H9 (cell line): ENCODE data around the gene RSBN1L. TPM values are rescaled to one million over a fixed set of nuclear protein-coding genes. Genes with fewer than 3 reads are reported as not detected.

Experiments
- DNase-seq: peaks from one replicate; pipeline ENCODE4 v3.0.0-alpha.2; 2017
- H2AFZ ChIP-seq: one replicate; pipeline ENCODE4 v1.6.1; 2013; ENCODE audit warnings: mild to moderate bottlenecking, low read length, control low read depth, moderate library complexity
- H2AK5ac ChIP-seq: 2 replicates; pipeline ENCODE4 v1.6.1; 2013; ENCODE audit warnings: low read length, control low read depth, mixed read lengths; ENCODE audit not compliant: insufficient read length
- H2BK120ac ChIP-seq: one replicate; pipeline ENCODE4 v1.6.1; 2013; ENCODE audit warnings: low read depth, mild to moderate bottlenecking, low read length, control low read depth, inconsistent platforms; ENCODE audit not compliant: poor library complexity, severe bottlenecking
- H2BK12ac ChIP-seq: 2 replicates; pipeline ENCODE4 v1.6.1; 2013; ENCODE audit warnings: low read length, control low read depth, mixed read lengths, low read depth; ENCODE audit not compliant: insufficient read length
- H2BK15ac ChIP-seq: 2 replicates; pipeline ENCODE4 v1.6.1; 2013; ENCODE audit warnings: low read depth, low read length, control low read depth
- H2BK20ac ChIP-seq: one replicate; pipeline ENCODE4 v1.6.1; 2013; ENCODE audit warnings: low read depth, mild to moderate bottlenecking, low read length, control low read depth, inconsistent platforms; ENCODE audit not compliant: poor library complexity, severe bottlenecking
- H2BK5ac ChIP-seq: 2 replicates; pipeline ENCODE4 v1.6.1; 2013; ENCODE audit warnings: low read length, control low read depth, mixed read lengths; ENCODE audit not compliant: insufficient read length
- H3K14ac ChIP-seq: 2 replicates; pipeline ENCODE4 v1.6.1; 2013; ENCODE audit warnings: low read length, control low read depth; ENCODE audit not compliant: insufficient read depth
- H3K18ac ChIP-seq: 2 replicates; pipeline ENCODE4 v1.6.1; 2013; ENCODE audit warnings: low read depth, mild to moderate bottlenecking, mixed read lengths, low read length, control low read depth; ENCODE audit not compliant: insufficient read length
- H3K23ac ChIP-seq: 2 replicates; pipeline ENCODE4 v1.6.1; 2013; ENCODE audit warnings: low read length, control low read depth, mixed read lengths, low read depth; ENCODE audit not compliant: insufficient read length
- H3K23me2 ChIP-seq: 2 replicates; pipeline ENCODE4 v1.6.1; 2013; ENCODE audit warnings: low read depth, mild to moderate bottlenecking, mixed read lengths, low read length, control low read depth; ENCODE audit not compliant: insufficient read length, poor library complexity, severe bottlenecking
- H3K27ac ChIP-seq: 2 replicates; pipeline ENCODE4 v1.5.1; 2013; ENCODE audit warnings: low read length, control low read depth, mixed read lengths, low read depth; ENCODE audit not compliant: insufficient read length
- H3K27me3 ChIP-seq: 2 replicates; pipeline ENCODE4 v1.6.1; 2013; ENCODE audit warnings: low read length, control low read depth, inconsistent platforms; ENCODE audit not compliant: insufficient read depth
- H3K4ac ChIP-seq: 2 replicates; pipeline ENCODE4 v1.6.1; 2013; ENCODE audit warnings: low read depth, mild to moderate bottlenecking, control low read depth, inconsistent platforms, low read length, moderate library complexity
- H3K4me1 ChIP-seq: 2 replicates; pipeline ENCODE4 v1.6.1; 2013; ENCODE audit warnings: low read length, control low read depth, inconsistent platforms; ENCODE audit not compliant: insufficient read depth
- H3K4me2 ChIP-seq: 2 replicates; pipeline ENCODE4 v1.6.1; 2013; ENCODE audit warnings: low read length, control low read depth, mixed read lengths; ENCODE audit not compliant: insufficient read length, insufficient read depth
- H3K56ac ChIP-seq: 2 replicates; pipeline ENCODE4 v1.6.1; 2013; ENCODE audit warnings: low read depth, mild to moderate bottlenecking, mixed read lengths, low read length, control low read depth; ENCODE audit not compliant: insufficient read length
- H3K79me1 ChIP-seq: 2 replicates; pipeline ENCODE4 v1.6.1; 2013; ENCODE audit warnings: low read depth, mild to moderate bottlenecking, moderate library complexity, low read length, control low read depth, inconsistent platforms; ENCODE audit not compliant: insufficient read depth, poor library complexity, severe bottlenecking
- H3K79me2 ChIP-seq: 2 replicates; pipeline ENCODE4 v1.6.1; 2013; ENCODE audit warnings: low read length, control low read depth, inconsistent platforms; ENCODE audit not compliant: insufficient read depth
- H3K9ac ChIP-seq: 2 replicates; pipeline ENCODE4 v1.6.1; 2013; ENCODE audit warnings: low read length, control low read depth, mixed read lengths; ENCODE audit not compliant: insufficient read length; ENCODE audit errors: extremely low read depth
- H3K9me3 ChIP-seq: one replicate; pipeline ENCODE4 v1.6.1; 2013; ENCODE audit warnings: low read depth, low read length, inconsistent platforms; ENCODE audit not compliant: control insufficient read depth
- H3T11ph ChIP-seq: one replicate; pipeline ENCODE4 v1.6.1; 2013; ENCODE audit warnings: mild to moderate bottlenecking, low read length, control low read depth, inconsistent platforms
- H4K20me1 ChIP-seq: one replicate; pipeline ENCODE4 v1.6.1; 2013; ENCODE audit not compliant: control insufficient read depth, insufficient read length, insufficient read depth
- H4K5ac ChIP-seq: 2 replicates; pipeline ENCODE4 v1.6.1; 2013; ENCODE audit warnings: low read depth, mild to moderate bottlenecking, mixed read lengths, low read length, control low read depth; ENCODE audit not compliant: insufficient read length
- H4K8ac ChIP-seq: replicated peaks from 2 replicates; pipeline ENCODE4 v1.6.1; 2013; ENCODE audit warnings: low read length, control low read depth, mixed read lengths, low read depth; ENCODE audit not compliant: insufficient read length
- H4K91ac ChIP-seq: 2 replicates; pipeline ENCODE4 v1.6.1; 2013; ENCODE audit warnings: low read depth, mild to moderate bottlenecking, moderate library complexity, mixed read lengths, low read length, control low read depth; ENCODE audit not compliant: insufficient read length
- H3K27ac Mint-ChIP-seq, 3 experiments: 2 replicates in 2 of 3; 3 replicates in 1 of 3; pipeline ENCODE4 v1.8.0; 2020 to 2021; ENCODE audit warnings: mixed read lengths in 3 of 3, mild to moderate bottlenecking in 1 of 3, moderate library complexity in 1 of 3
- H3K27me3 Mint-ChIP-seq: 2 replicates; pipeline ENCODE4 v1.8.0; 2021; ENCODE audit warnings: low read depth, mild to moderate bottlenecking, moderate library complexity, mixed read lengths
- H3K36me3 Mint-ChIP-seq, 3 experiments: 2 replicates in 2 of 3; 3 replicates in 1 of 3; pipeline ENCODE4 v1.8.0; 2020 to 2021; ENCODE audit warnings: low read depth in 3 of 3, mixed read lengths in 3 of 3; ENCODE audit not compliant: insufficient read depth in 1 of 3
- H3K4me1 Mint-ChIP-seq, 2 experiments: 2 replicates each; pipeline ENCODE4 v1.8.0; 2020; ENCODE audit warnings: mixed read lengths in 2 of 2
- H3K4me3 Mint-ChIP-seq, 2 experiments: 2 replicates in 1 of 2; 3 replicates in 1 of 2; pipeline ENCODE4 v1.8.0; 2020 to 2021; ENCODE audit warnings: mild to moderate bottlenecking in 2 of 2, mixed read lengths in 2 of 2, moderate library complexity in 1 of 2
- H3K9me3 Mint-ChIP-seq, 2 experiments: 2 replicates in 1 of 2; 3 replicates in 1 of 2; pipeline ENCODE4 v1.8.0; 2020; ENCODE audit warnings: mild to moderate bottlenecking in 2 of 2, mixed read lengths in 2 of 2, moderate library complexity in 1 of 2
- CTCF ChIP-seq: fragments of 200-600 bp; sonication (generic); conservative IDR thresholded peaks from 3 replicates; pipeline ENCODE4 v1.8.0; 2021; ENCODE audit warnings: antibody characterized with exemption, mild to moderate bottlenecking
- WGBS: extraction: QIAGEN DNeasy Blood & Tissue Kit; methylation state at CpG from one replicate; pipeline ENCODE4 v1.1.7; 2013; ENCODE audit warnings: missing lambda C conversion rate, low lambda C conversion rate, mixed read lengths; ENCODE audit not compliant: insufficient read length; ENCODE audit errors: extremely low coverage; 5-methylcytosine and 5-hydroxymethylcytosine counted together
- total RNA-seq: library from RNA; stranded (reverse); gene quantifications from 2 replicates; pipeline ENCODE4 v1.2.1, GENCODE V29; 2021

Gene RSBN1L
- total RNA-seq, 1 experiment from 2014 or later: 20.6 TPM

DNA sequence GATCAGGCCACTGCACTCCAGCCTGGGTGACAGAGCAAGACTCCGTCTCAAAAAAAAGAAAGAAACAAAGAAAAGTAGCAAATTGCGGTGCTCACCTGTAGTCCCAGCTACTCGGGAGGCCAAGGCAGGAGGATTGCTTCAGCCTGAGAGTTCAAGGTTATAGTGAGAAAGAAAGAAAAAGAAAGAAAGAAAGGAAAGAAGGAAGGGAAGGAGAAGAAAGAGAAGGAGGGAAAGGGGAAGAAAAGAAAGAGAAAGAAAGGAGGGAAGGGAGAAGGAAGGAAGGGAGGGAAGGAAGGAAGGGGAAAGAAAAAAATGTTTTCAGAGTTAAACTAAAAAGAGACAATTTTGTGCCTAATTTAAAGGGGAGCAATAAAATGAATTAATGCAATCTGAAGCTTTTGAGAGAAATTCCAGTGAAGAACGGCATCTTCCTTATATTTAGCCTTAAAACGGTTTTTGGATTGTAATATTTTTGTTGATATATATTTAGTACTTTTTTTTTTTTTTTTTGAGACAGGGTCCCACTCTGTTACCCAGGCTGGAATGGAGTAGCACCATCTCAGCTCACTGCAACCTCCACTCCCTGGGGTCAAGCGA, 47.4 kb upstream of the RSBN1L start:
- no peak overlapping the region for H3K9ac ChIP-seq
- no peak overlapping the region for H3K56ac ChIP-seq
- Mint-ChIP-seq H3K36me3 (peaks cover 13 to 40% (median 14%) of the 10 kb centered on the region in 3 experiments; a peak in 6 of 7 replicates), H3K27me3 (peaks cover 1% of the 10 kb centered on the region; the same call in 1 of the 2 replicates), H3K9me3 (no peaks in the 10 kb centered on the region), H3K27ac (peak overlapping the region; percentile 44 to 73 (median 56); a peak in 4 of 7 replicates), H3K4me1 (no peaks in the 10 kb centered on the region), H3K4me3 (no peak overlapping the region)
- H3K23ac ChIP-seq: no peak overlapping the region
- H3K27ac ChIP-seq: no peak overlapping the region
- H3K9me3 ChIP-seq: no peaks in the 10 kb centered on the region
- no peak overlapping the region for H4K91ac ChIP-seq
- no peak overlapping the region for H3T11ph ChIP-seq
- no peaks in the 10 kb centered on the region for H3K79me2 ChIP-seq
- H2AFZ ChIP-seq: no peak overlapping the region
- no peak for DNase-seq
- H2BK15ac ChIP-seq: no peak overlapping the region
- H3K4ac ChIP-seq: no peak overlapping the region
- H3K18ac ChIP-seq: no peak overlapping the region
- no CpG with 5 or more reads among the region's 6 CpGs for WGBS
- H2AK5ac ChIP-seq: no peak overlapping the region
- H3K79me1 ChIP-seq: no peaks in the 10 kb centered on the region
- H3K27me3 ChIP-seq: no peaks in the 10 kb centered on the region
- no peak overlapping the region for H4K5ac ChIP-seq
- no peak overlapping the region for H3K14ac ChIP-seq
- no peak for TF ChIP-seq CTCF
- H2BK120ac ChIP-seq: no peak overlapping the region
- H3K23me2 ChIP-seq: no peaks in the 10 kb centered on the region
- H3K4me2 ChIP-seq: no peak overlapping the region
- H4K8ac ChIP-seq: no peak overlapping the region
- H2BK12ac ChIP-seq: no peak overlapping the region
- no peak overlapping the region for H2BK5ac ChIP-seq
- no peaks in the 10 kb centered on the region for H4K20me1 ChIP-seq
- no peaks in the 10 kb centered on the region for H3K4me1 ChIP-seq
- H2BK20ac ChIP-seq: no peak overlapping the region
